Ovary (tissue), 3 donors: Measurements from ENCODE around the gene FXN.

ENCODE experiments used
- CTCF ChIP-seq, 3 donors: fragments of 450-650 bp in 2 of 3; fragments of 200-600 bp in 1 of 3; IDR thresholded peaks; one replicate each; pipeline versions ENCODE4 v1.5.1 to v1.8.0; 2016 to 2022; ENCODE audit warnings: antibody characterized with exemption in 3 of 3, mild to moderate bottlenecking in 1 of 3
- EP300 ChIP-seq: sonication (generic); formaldehyde crosslinking; IDR thresholded peaks from one replicate; pipeline ENCODE4 v1.6.1; 2017; ENCODE audit warnings: antibody characterized with exemption
- donor health status: DM: no; HTN: no; CAD: no.

DNA sequence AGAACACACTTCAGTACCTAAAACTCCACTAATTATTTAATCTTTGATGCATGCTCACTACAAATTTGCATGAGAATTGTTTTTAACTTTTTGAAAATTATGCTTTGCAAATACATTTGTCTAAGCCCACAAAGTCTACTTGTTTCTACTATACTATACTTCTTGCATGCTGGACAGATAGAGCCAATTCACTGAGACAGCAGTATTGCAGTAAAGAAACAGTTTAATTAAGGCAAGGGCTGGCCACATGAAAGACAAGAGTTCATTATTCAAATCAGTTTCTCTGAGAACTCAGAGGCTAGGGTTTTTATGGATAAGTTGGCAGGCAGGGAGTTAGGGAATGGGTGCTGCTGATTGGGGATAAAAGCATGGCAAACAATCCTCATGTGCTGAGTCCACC, 6.0 kb upstream of the FXN start:
- no peak for TF ChIP-seq CTCF (IDR thresholded peaks at IDR 0.05)
- no peak for TF ChIP-seq EP300
